ENCODE results near the gene OSBPL9. TPM values are rescaled to one million over a fixed set of nuclear protein-coding genes. Genes with fewer than 3 reads are reported as not detected.

Gene OSBPL9
- total and polyA plus RNA-seq, 2 experiments from 2014 or later: 82.7 to 102 TPM

DNA sequence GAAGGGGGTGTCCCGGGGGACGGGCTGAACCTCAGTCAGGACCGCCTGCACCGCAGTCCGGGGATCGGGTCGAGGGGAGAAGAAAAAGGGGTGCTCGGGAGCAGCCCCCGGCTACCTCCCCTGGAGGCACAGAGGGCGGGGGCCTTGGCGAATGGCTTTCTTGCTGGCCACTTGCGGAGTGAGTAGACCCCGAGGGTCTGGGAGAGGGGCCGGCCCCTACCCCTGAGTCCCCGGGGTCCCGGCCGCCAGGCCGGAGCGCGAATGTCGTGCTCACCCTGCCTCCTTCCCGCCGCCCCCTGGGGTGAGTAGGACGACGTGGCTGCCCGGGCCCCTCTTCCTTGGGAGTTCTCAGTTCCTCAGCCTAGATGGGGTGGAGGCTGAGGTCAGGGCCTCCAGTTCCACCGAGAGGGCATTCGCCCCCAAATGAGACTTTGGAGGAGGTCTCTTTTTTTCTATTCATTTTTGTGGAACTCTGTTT is 113.0 kb downstream of the OSBPL9 start:
- Histone ChIP-seq H2AFZ (peak overlapping the region; percentile 34), H3K79me2 (replicated peaks; ENCODE audit: insufficient read depth) (peaks cover 50% of the 10 kb centered on the region), H3K27ac (ENCODE audit: low read depth) (no peak overlapping the region), H3K4me2 (peak overlapping the region; percentile 91), H3K4me1 (ENCODE audit: insufficient read depth) (peaks cover 35% of the 10 kb centered on the region), H3K9me2 (ENCODE audit: insufficient read depth) (no peaks in the 10 kb centered on the region), H3K36me3 (ENCODE audit: insufficient read depth) (no peaks in the 10 kb centered on the region), H3K27me3 (ENCODE audit: insufficient read depth) (no peaks in the 10 kb centered on the region), H4K20me1 (replicated peaks; ENCODE audit: insufficient read depth) (no peaks in the 10 kb centered on the region), H3F3A (replicated peaks; ENCODE audit: low read depth) (no peaks in the 10 kb centered on the region), H3K4me3 (peak overlapping the region; percentile 75)
- Mint-ChIP-seq H3K4me3 (peak overlapping the region; percentile 80), H3K4me1 (peaks cover 36% of the 10 kb centered on the region), H3K36me3 (ENCODE audit: low read depth) (no peaks in the 10 kb centered on the region), H3K27ac (peak overlapping the region; percentile 61; the same call in 1 of the 2 replicates), H3K27me3 (ENCODE audit: insufficient read depth, low read depth, poor library complexity) (peaks cover 5% of the 10 kb centered on the region), H3K9me3 (no peaks in the 10 kb centered on the region)
- no peak for DNase-seq (ENCODE audit: low spot score)
- TF ChIP-seq POLR2AphosphoS5 (IDR thresholded peaks at IDR 0.05; ENCODE audit: low read depth) (peak; percentile 60), ZNF114 (CRISPR knock-in tag; IDR thresholded peaks at IDR 0.05) (no peak), CREB1 (CRISPR knock-in tag; IDR thresholded peaks at IDR 0.05; ENCODE audit: low read depth) (no peak), EZH2phosphoT487 (IDR thresholded peaks at IDR 0.05; ENCODE audit: unreplicated experiment) (no peak)
- ATAC-seq: peak; percentile 59

DNA sequence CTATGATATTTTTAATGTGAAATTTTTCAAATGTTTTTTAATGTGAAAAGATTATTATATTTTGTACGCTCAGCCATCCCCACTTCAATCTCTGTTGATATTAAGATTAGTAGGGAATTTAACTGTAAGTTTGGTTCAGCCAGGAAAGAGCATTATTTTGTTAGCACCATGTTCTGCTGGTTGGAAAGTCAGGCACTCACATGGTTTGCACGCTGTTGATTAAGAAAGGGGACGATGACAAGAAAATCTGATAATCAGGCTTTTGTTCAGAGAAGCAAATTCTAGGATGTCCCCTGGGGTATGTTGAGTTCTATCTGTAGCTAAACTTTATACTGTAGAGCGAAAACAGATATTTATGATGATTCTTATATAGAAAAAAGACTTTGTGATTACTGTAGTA is 115.1 kb downstream of the OSBPL9 start:
- Mint-ChIP-seq H3K4me3 (no peak overlapping the region), H3K27me3 (ENCODE audit: insufficient read depth, low read depth, poor library complexity) (peaks cover 7% of the 10 kb centered on the region), H3K27ac (no peak overlapping the region), H3K4me1 (peaks cover 47% of the 10 kb centered on the region), H3K9me3 (no peaks in the 10 kb centered on the region), H3K36me3 (ENCODE audit: low read depth) (no peaks in the 10 kb centered on the region)
- Histone ChIP-seq H3K36me3 (ENCODE audit: insufficient read depth) (no peaks in the 10 kb centered on the region), H4K20me1 (replicated peaks; ENCODE audit: insufficient read depth) (no peaks in the 10 kb centered on the region; the same call in 1 of the 2 replicates), H3K27ac (ENCODE audit: low read depth) (no peak overlapping the region), H3K79me2 (replicated peaks; ENCODE audit: insufficient read depth) (peaks cover 71% of the 10 kb centered on the region), H3K4me1 (ENCODE audit: insufficient read depth) (peaks cover 40% of the 10 kb centered on the region), H3K27me3 (ENCODE audit: insufficient read depth) (no peaks in the 10 kb centered on the region), H3K4me2 (no peak overlapping the region), H3K4me3 (no peak overlapping the region), H2AFZ (no peak overlapping the region), H3F3A (replicated peaks; ENCODE audit: low read depth) (no peaks in the 10 kb centered on the region), H3K9me2 (ENCODE audit: insufficient read depth) (no peaks in the 10 kb centered on the region)
- ATAC-seq (no peak), DNase-seq (ENCODE audit: low spot score) (no peak)
- TF ChIP-seq, protein P1, sequence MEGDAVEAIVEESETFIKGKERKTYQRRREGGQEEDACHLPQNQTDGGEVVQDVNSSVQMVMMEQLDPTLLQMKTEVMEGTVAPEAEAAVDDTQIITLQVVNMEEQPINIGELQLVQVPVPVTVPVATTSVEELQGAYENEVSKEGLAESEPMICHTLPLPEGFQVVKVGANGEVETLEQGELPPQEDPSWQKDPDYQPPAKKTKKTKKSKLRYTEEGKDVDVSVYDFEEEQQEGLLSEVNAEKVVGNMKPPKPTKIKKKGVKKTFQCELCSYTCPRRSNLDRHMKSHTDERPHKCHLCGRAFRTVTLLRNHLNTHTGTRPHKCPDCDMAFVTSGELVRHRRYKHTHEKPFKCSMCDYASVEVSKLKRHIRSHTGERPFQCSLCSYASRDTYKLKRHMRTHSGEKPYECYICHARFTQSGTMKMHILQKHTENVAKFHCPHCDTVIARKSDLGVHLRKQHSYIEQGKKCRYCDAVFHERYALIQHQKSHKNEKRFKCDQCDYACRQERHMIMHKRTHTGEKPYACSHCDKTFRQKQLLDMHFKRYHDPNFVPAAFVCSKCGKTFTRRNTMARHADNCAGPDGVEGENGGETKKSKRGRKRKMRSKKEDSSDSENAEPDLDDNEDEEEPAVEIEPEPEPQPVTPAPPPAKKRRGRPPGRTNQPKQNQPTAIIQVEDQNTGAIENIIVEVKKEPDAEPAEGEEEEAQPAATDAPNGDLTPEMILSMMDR (conservative IDR thresholded peaks at IDR 0.05; ENCODE audit: low read depth in 2 of 2): no peak
- TF ChIP-seq STAT1 (IDR thresholded peaks at IDR 0.05; ENCODE audit: unreplicated experiment) (no peak), ZNF114 (CRISPR knock-in tag; IDR thresholded peaks at IDR 0.05) (no peak), ZNF331 (CRISPR knock-in tag; IDR thresholded peaks at IDR 0.05; ENCODE audit: low read depth) (no peak), JUNB (IDR thresholded peaks at IDR 0.05; ENCODE audit: unreplicated experiment) (no peak), EZH2 (IDR thresholded peaks at IDR 0.05; ENCODE audit: low read depth, unreplicated experiment) (no peak), POLR2AphosphoS5 (IDR thresholded peaks at IDR 0.05; ENCODE audit: low read depth) (no peak), CREB1 (CRISPR knock-in tag; IDR thresholded peaks at IDR 0.05; ENCODE audit: low read depth) (no peak), EZH2phosphoT487 (IDR thresholded peaks at IDR 0.05; ENCODE audit: unreplicated experiment) (no peak)
- TF ChIP-seq, protein P2, sequence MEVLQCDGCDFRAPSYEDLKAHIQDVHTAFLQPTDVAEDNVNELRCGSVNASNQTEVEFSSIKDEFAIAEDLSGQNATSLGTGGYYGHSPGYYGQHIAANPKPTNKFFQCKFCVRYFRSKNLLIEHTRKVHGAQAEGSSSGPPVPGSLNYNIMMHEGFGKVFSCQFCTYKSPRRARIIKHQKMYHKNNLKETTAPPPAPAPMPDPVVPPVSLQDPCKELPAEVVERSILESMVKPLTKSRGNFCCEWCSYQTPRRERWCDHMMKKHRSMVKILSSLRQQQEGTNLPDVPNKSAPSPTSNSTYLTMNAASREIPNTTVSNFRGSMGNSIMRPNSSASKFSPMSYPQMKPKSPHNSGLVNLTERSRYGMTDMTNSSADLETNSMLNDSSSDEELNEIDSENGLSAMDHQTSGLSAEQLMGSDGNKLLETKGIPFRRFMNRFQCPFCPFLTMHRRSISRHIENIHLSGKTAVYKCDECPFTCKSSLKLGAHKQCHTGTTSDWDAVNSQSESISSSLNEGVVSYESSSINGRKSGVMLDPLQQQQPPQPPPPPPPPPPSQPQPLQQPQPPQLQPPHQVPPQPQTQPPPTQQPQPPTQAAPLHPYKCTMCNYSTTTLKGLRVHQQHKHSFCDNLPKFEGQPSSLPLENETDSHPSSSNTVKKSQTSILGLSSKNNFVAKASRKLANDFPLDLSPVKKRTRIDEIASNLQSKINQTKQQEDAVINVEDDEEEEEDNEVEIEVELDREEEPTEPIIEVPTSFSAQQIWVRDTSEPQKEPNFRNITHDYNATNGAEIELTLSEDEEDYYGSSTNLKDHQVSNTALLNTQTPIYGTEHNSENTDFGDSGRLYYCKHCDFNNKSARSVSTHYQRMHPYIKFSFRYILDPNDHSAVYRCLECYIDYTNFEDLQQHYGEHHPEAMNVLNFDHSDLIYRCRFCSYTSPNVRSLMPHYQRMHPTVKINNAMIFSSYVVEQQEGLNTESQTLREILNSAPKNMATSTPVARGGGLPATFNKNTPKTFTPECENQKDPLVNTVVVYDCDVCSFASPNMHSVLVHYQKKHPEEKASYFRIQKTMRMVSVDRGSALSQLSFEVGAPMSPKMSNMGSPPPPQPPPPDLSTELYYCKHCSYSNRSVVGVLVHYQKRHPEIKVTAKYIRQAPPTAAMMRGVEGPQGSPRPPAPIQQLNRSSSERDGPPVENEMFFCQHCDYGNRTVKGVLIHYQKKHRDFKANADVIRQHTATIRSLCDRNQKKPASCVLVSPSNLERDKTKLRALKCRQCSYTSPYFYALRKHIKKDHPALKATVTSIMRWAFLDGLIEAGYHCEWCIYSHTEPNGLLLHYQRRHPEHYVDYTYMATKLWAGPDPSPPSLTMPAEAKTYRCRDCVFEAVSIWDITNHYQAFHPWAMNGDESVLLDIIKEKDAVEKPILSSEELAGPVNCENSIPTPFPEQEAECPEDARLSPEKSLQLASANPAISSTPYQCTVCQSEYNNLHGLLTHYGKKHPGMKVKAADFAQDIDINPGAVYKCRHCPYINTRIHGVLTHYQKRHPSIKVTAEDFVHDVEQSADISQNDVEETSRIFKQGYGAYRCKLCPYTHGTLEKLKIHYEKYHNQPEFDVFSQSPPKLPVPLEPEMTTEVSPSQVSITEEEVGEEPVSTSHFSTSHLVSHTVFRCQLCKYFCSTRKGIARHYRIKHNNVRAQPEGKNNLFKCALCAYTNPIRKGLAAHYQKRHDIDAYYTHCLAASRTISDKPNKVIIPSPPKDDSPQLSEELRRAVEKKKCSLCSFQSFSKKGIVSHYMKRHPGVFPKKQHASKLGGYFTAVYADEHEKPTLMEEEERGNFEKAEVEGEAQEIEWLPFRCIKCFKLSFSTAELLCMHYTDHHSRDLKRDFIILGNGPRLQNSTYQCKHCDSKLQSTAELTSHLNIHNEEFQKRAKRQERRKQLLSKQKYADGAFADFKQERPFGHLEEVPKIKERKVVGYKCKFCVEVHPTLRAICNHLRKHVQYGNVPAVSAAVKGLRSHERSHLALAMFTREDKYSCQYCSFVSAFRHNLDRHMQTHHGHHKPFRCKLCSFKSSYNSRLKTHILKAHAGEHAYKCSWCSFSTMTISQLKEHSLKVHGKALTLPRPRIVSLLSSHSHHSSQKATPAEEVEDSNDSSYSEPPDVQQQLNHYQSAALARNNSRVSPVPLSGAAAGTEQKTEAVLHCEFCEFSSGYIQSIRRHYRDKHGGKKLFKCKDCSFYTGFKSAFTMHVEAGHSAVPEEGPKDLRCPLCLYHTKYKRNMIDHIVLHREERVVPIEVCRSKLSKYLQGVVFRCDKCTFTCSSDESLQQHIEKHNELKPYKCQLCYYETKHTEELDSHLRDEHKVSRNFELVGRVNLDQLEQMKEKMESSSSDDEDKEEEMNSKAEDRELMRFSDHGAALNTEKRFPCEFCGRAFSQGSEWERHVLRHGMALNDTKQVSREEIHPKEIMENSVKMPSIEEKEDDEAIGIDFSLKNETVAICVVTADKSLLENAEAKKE (CRISPR knock-in tag; IDR thresholded peaks at IDR 0.05): no peak
- TF ChIP-seq, protein P3, sequence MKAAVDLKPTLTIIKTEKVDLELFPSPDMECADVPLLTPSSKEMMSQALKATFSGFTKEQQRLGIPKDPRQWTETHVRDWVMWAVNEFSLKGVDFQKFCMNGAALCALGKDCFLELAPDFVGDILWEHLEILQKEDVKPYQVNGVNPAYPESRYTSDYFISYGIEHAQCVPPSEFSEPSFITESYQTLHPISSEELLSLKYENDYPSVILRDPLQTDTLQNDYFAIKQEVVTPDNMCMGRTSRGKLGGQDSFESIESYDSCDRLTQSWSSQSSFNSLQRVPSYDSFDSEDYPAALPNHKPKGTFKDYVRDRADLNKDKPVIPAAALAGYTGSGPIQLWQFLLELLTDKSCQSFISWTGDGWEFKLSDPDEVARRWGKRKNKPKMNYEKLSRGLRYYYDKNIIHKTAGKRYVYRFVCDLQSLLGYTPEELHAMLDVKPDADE (IDR thresholded peaks at IDR 0.05): no peak
